GM12892 (cell line): ENCODE data around the gene NFE2L2.

ENCODE experiments used
- POLR2A ChIP-seq: IDR thresholded peaks from 2 replicates; pipeline ENCODE4 v1.6.1; 2011; ENCODE audit warnings: low read depth, low read length, control low read depth
- POLR2AphosphoS5 ChIP-seq: IDR thresholded peaks from 2 replicates; pipeline ENCODE4 v1.6.1; 2011; ENCODE audit warnings: low read depth, low read length, control low read depth
- TAF1 ChIP-seq: IDR thresholded peaks from 2 replicates; pipeline ENCODE4 v1.6.1; 2011; ENCODE audit warnings: low read depth, mild to moderate bottlenecking, control low read depth, low read length, borderline replicate concordance

- TF ChIP-seq POLR2A, result no peak
- TF ChIP-seq POLR2AphosphoS5, result no peak
- TF ChIP-seq TAF1, result no peak
Measured at GRCh38 chr2:177268901-177269300, 4.4 kb upstream of the NFE2L2 start.
